ENCODE data around the gene CBX1. TPM values are rescaled to one million over a fixed set of nuclear protein-coding genes. Genes with fewer than 3 reads are reported as not detected.

Gene CBX1
- total RNA-seq, 2 experiments from 2014 or later, result 52.3 to 53.0 TPM

DNA sequence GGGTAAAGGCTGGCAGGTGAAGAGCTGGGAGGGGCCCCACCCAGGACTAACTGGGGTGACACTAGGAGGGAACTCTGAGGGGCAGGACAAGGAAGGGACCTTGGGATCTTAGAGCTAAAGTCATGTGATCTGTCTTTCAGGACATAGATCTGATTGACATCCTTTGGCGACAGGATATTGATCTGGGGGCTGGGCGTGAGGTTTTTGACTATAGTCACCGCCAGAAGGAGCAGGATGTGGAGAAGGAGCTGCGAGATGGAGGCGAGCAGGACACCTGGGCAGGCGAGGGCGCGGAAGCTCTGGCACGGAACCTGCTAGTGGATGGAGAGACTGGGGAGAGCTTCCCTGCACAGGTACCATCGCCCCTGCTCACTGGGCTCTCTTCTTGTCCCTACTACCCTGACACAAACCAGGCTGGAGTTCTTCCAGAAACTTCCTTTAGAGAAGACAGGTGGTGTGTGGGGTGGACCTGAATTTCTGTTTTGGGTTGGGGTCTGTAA is 45.0 kb downstream of the CBX1 start:
- ATAC-seq (peak; percentile 4), DNase-seq (peak; percentile 33)
- H3K4me1 Mint-ChIP-seq (ENCODE audit: low read depth), result peaks cover 58% of the 10 kb centered on the region
- no peaks in the 10 kb centered on the region for H3K9me3 Mint-ChIP-seq
- H3K4me3 Mint-ChIP-seq, result peak overlapping the region; percentile 61
- CTCF ChIA-PET, result interaction anchor here (1.3 to 16.7 kb wide), 7 partner anchors 9 to 85 kb away, joined by 3 to 186 read pairs (median 7); partner anchors contain the start of genes CDK5RAP3 and NFE2L1
- peaks cover 68% of the 10 kb centered on the region for H3K36me3 Mint-ChIP-seq (ENCODE audit: low read depth)
- peak overlapping the region; percentile 99 for H3K27ac Mint-ChIP-seq
- TF ChIP-seq, protein P1, sequence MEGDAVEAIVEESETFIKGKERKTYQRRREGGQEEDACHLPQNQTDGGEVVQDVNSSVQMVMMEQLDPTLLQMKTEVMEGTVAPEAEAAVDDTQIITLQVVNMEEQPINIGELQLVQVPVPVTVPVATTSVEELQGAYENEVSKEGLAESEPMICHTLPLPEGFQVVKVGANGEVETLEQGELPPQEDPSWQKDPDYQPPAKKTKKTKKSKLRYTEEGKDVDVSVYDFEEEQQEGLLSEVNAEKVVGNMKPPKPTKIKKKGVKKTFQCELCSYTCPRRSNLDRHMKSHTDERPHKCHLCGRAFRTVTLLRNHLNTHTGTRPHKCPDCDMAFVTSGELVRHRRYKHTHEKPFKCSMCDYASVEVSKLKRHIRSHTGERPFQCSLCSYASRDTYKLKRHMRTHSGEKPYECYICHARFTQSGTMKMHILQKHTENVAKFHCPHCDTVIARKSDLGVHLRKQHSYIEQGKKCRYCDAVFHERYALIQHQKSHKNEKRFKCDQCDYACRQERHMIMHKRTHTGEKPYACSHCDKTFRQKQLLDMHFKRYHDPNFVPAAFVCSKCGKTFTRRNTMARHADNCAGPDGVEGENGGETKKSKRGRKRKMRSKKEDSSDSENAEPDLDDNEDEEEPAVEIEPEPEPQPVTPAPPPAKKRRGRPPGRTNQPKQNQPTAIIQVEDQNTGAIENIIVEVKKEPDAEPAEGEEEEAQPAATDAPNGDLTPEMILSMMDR (IDR thresholded peaks at IDR 0.05), result no peak
- intact Hi-C loops (cut with micrococcal nuclease), result no loop called here
- POLR2A ChIA-PET, result interaction anchor here (0.9 to 8.4 kb wide), 6 partner anchors 9 to 85 kb away, joined by 3 to 82 read pairs (median 5); partner anchors contain the start of gene NFE2L1
- no peaks in the 10 kb centered on the region for H3K27me3 Mint-ChIP-seq

DNA sequence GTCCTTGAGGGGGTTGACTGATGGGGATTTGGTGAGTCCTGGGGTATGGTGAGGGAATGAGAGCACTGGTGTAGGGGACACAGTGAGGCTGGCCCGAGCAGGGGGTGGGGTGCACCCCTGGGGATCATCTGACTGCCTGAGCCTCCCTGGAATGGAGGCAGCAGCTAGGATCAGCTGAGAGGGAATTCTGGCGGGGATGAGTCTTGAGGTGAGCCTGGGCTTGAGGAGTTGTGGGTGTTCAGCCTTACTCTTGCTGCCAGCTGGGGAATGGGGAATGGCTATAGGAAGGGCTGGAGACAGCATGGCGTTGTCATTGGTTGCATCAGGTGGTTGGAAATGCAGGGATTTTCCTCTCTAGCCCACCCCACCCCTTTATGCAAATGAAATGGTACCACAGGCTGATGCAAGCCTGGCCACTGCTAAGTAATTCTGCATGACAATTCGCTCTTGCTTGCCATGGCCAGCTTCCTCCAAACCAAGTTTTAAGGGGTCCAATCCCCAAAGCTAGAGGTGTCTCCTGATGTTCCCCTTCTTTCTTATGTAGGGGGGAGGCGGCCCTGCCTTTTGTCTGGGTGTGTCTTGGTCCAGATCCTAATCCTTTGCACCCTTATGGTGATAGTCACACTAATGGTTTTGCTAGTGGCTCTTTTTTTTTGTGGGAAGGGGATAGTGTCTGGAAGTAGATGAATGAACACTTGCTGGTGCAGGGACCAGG is 45.6 kb downstream of the CBX1 start:
- ATAC-seq, result peak; percentile 75
- ChIA-PET CTCF (interaction anchor here (1.1 to 16.7 kb wide), 9 partner anchors 9 to 85 kb away, joined by 3 to 186 read pairs (median 5); partner anchors contain the start of genes CDK5RAP3 and NFE2L1), POLR2A (interaction anchor here (0.5 to 8.4 kb wide), 8 partner anchors 9 to 134 kb away, joined by 3 to 82 read pairs (median 4); partner anchors contain the start of gene NFE2L1)
- TF ChIP-seq, protein P1 (IDR thresholded peaks at IDR 0.05), result no peak
- intact Hi-C loops (cut with micrococcal nuclease), result no loop called here
- H3K27me3 Mint-ChIP-seq, result no peaks in the 10 kb centered on the region
- DNase-seq, result peak; percentile 77
- no peaks in the 10 kb centered on the region for H3K9me3 Mint-ChIP-seq
- peak overlapping the region; percentile 99 for H3K27ac Mint-ChIP-seq
- peaks cover 62% of the 10 kb centered on the region for H3K4me1 Mint-ChIP-seq (ENCODE audit: low read depth)
- peaks cover 70% of the 10 kb centered on the region for H3K36me3 Mint-ChIP-seq (ENCODE audit: low read depth)
- H3K4me3 Mint-ChIP-seq, result peak overlapping the region; percentile 61

DNA sequence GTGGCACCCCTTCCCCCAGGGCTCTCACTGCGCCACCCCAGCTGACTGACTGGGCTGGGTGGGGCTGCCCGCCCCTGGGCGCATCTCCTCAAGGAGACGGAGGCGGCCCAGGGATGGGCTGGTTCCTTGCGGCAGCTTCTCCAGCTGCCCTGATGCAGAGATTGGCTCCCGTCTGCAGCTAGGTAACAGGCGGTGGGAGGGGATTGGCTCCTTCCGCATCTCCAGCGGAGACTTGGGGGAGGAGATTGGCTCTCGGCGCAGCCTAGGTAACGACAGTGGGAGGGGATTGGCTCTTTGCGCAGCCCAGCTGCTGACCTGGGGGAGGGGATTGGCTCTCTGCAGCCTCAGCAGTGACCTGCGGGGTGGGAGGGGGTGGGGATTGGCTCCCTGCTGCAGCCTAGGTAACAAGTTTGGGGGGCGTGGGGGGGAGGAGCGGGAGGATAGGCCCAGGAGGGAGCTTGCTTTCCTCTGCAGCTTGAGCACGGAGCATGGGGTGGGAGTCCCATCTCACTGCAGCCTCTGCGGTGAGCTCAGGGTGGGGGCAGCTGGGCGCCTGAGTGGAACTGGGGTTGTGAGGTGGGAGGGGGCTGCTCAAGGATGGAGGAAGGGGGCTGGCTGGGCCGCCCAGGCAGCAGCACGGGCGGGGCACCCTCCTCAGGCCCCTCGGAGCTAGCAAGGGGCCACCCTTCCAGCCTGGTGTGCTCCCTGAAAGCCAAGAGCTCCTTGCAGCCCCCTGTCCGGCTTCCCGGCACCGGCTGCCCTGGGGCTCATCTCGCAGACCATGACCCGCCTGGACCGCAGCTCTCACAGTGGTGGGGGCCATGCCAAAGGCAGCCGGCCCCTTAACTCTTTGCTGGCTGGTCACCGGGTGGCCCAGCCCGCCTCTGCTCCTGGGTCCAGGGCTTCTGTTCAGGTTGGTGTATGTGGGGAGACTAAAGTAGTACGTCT is 46.8 kb downstream of the CBX1 start:
- H3K27ac Mint-ChIP-seq, result peak overlapping the region; percentile 99
- DNase-seq (no peak), ATAC-seq (no peak)
- no peaks in the 10 kb centered on the region for H3K27me3 Mint-ChIP-seq
- ChIA-PET CTCF (interaction anchor here (1.1 to 16.7 kb wide), 8 partner anchors 18 to 84 kb away, joined by 3 to 186 read pairs (median 4); partner anchors contain the start of genes CDK5RAP3 and COPZ2), POLR2A (interaction anchor here (1.5 to 8.4 kb wide), 3 partner anchors 9 to 21 kb away, joined by 4 to 82 read pairs (median 15); partner anchors contain the start of gene NFE2L1)
- TF ChIP-seq, protein P1 (IDR thresholded peaks at IDR 0.05), result no peak
- peaks cover 64% of the 10 kb centered on the region for H3K4me1 Mint-ChIP-seq (ENCODE audit: low read depth)
- intact Hi-C loops (cut with micrococcal nuclease), result no loop called here
- H3K4me3 Mint-ChIP-seq, result peak overlapping the region; percentile 61
- H3K9me3 Mint-ChIP-seq, result no peaks in the 10 kb centered on the region
- peaks cover 72% of the 10 kb centered on the region for H3K36me3 Mint-ChIP-seq (ENCODE audit: low read depth)

DNA sequence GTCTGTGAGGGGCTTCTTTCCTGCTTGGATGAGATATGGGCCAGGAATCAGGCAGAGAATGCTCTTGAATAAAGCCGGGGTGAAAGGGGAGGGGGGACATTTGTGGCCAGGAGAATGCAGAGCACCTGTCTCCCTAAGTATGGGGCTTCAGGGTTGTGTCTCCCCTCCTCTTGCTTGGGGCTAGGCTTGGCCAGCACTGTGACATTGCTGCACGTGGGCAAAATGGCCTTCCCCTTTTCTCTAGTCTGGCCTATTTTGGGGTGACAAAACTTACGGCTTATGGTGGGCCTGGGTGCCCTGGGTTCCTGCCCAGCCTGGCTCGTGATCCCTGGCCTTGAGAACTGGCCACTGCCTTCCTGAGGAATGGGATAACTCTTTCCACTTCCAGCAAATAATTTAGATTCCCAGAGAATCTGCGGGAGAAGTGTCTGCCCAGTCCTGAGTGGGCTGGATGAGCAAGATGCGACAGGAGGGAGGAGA is 47.5 kb downstream of the CBX1 start:
- no peak overlapping the region for H3K4me3 Mint-ChIP-seq
- H3K36me3 Mint-ChIP-seq (ENCODE audit: low read depth), result peaks cover 71% of the 10 kb centered on the region
- DNase-seq (no peak), ATAC-seq (no peak)
- H3K27ac Mint-ChIP-seq, result peak overlapping the region; percentile 66
- CTCF ChIA-PET, result interaction anchor here (1.0 to 16.7 kb wide), 5 partner anchors 15 to 83 kb away, joined by 3 to 186 read pairs (median 3); partner anchors contain the start of genes CDK5RAP3 and COPZ2
- TF ChIP-seq, protein P1 (IDR thresholded peaks at IDR 0.05), result no peak
- H3K27me3 Mint-ChIP-seq, result no peaks in the 10 kb centered on the region
- POLR2A ChIA-PET, result no interaction called here
- intact Hi-C loops (cut with micrococcal nuclease), result no loop called here
- no peaks in the 10 kb centered on the region for H3K9me3 Mint-ChIP-seq
- peaks cover 63% of the 10 kb centered on the region for H3K4me1 Mint-ChIP-seq (ENCODE audit: low read depth)

Measured in activated CD8-positive, alpha-beta T cell treated with anti-CD3 and anti-CD28 coated beads for 36 hours (primary cell).